Endothelial cell (in vitro differentiated cells): ENCODE data around the gene TAB2. TPM values are rescaled to one million over a fixed set of nuclear protein-coding genes. Genes with fewer than 3 reads are reported as not detected.
"Not testable (repeated sequence)": the region's sequence is repeated elsewhere in the genome, so short reads cannot be mapped to it uniquely, and the experiment has no call there.

Experiments
- DNase-seq: peaks from one replicate; pipeline ENCODE4 v3.0.0; 2021; ENCODE audit warnings: low spot score
- H3K27ac Mint-ChIP-seq: one replicate; pipeline ENCODE4 v1.8.0; 2021; ENCODE audit warnings: mixed read lengths, inconsistent platforms; ENCODE audit not compliant: unreplicated experiment
- H3K27me3 Mint-ChIP-seq: one replicate; pipeline ENCODE4 v1.8.0; 2021; ENCODE audit warnings: mild to moderate bottlenecking, moderate library complexity, mixed read lengths, inconsistent platforms; ENCODE audit not compliant: unreplicated experiment
- H3K36me3 Mint-ChIP-seq: one replicate; pipeline ENCODE4 v1.8.0; 2021; ENCODE audit warnings: mild to moderate bottlenecking, low read depth, mixed read lengths, inconsistent platforms; ENCODE audit not compliant: unreplicated experiment
- H3K4me1 Mint-ChIP-seq: one replicate; pipeline ENCODE4 v1.8.0; 2021; ENCODE audit warnings: mild to moderate bottlenecking, mixed read lengths, inconsistent platforms; ENCODE audit not compliant: unreplicated experiment
- H3K4me3 Mint-ChIP-seq: one replicate; pipeline ENCODE4 v1.8.0; 2021; ENCODE audit warnings: mild to moderate bottlenecking, mixed read lengths, inconsistent platforms; ENCODE audit not compliant: unreplicated experiment
- H3K9me3 Mint-ChIP-seq: one replicate; pipeline ENCODE4 v1.8.0; 2021; ENCODE audit warnings: mixed read lengths, inconsistent platforms; ENCODE audit not compliant: unreplicated experiment
- CTCF ChIP-seq: fragments of 200-600 bp; sonication (generic); IDR thresholded peaks from one replicate; pipeline ENCODE4 v1.5.0; 2021; ENCODE audit warnings: antibody characterized with exemption; ENCODE audit not compliant: unreplicated experiment
- total RNA-seq: library from RNA; stranded (reverse); fragmentation: NEBNext Ultra II Directional; extraction: Animal tissue kit (Norgen Biotek cat#: 25700); gene quantifications from one replicate; pipeline ENCODE4 v1.2.1, GENCODE V29; 2021; ENCODE audit not compliant: unreplicated experiment

The TAB2 gene
- total RNA-seq, 1 donor from 2014 or later: 105 TPM

GRCh38 chr6:149441740-149442139 is 124.2 kb downstream of the TAB2 start:
- no peak overlapping the region for H3K27ac Mint-ChIP-seq
- H3K9me3 Mint-ChIP-seq: no peaks in the 10 kb centered on the region
- peaks cover 5% of the 10 kb centered on the region for H3K27me3 Mint-ChIP-seq
- peaks cover 19% of the 10 kb centered on the region for H3K4me1 Mint-ChIP-seq
- TF ChIP-seq CTCF: no peak
- DNase-seq: no peak
- no peak overlapping the region for H3K4me3 Mint-ChIP-seq
- no peaks in the 10 kb centered on the region for H3K36me3 Mint-ChIP-seq

DNA sequence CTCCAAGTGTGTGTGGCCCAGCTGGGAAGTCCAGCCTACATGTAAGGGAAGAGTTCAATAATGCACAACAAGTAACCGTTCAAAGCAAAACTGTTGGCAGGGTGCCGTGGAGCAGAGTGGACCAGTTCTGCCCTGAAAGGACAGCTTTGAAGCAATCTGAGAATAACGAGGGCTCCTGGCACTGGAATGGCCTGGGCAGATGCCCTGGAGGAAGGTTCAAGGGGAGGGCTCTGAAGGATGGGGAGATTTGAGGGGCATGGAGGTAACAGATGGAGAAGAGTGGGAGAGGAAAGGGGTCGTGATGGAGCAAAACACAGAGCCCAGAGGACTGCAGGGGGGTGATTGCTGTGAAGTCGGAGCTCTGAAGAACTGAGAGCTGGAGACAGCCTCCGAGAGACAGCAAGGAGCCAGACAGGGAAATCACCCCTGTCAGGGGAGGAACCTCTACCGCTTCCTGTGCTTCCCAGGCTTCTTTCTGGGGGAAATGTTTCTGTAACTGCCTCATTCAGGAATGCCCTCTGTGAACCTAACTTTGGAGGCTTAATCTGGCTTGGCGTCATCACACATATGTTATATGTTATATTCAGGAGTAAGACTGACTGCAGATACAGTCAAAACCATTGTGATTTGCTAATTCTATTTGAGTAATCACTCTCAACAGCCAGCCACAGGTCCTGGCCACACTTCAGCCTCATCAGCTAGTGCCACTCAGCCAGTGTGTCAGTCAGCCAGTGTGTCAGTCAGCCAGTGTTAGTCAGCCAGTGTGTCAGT is 126.1 kb downstream of the TAB2 start:
- no peak for TF ChIP-seq CTCF
- Mint-ChIP-seq H3K27ac (no peak overlapping the region), H3K4me1 (peaks cover 19% of the 10 kb centered on the region), H3K36me3 (no peaks in the 10 kb centered on the region), H3K9me3 (no peaks in the 10 kb centered on the region), H3K27me3 (peaks cover 5% of the 10 kb centered on the region), H3K4me3 (no peak overlapping the region)
- DNase-seq: no peak

DNA sequence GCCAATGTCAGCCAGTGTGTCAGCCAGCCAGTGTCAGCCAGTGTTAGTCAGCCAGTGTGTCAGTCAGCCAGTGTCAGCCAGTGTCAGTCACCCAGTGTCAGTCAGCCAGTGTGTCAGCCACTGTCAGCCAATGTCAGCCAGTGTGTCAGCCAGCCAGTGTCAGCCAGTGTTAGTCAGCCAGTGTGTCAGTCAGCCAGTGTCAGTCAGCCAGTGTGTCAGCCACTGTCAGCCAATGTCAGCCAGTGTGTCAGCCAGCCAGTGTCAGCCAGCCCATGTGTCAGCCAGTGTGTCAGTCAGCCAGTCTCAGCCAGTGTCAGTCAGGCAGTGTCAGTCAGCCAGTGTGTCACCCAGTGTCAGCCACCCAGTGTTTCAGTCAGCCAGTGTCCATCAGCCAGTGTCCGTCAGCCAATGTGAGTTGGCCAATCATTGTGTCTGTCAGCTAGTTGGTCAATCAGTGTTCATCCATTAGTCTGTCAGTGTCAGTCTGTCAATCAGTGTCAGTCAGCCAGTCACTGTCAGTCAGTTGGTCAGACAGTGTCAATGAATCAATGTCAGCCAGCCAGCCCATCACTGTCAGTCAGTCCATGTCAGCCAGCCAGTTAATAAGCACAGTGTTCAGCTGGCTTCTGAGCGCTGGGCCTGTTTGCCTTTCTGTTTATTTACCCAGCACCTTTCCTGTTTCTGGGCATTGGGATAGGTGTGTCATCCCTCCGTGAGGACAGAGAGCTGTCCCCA is 127.0 kb downstream of the TAB2 start:
- not testable (repeated sequence) for DNase-seq, H3K27me3 Mint-ChIP-seq, H3K9me3 Mint-ChIP-seq, H3K36me3 Mint-ChIP-seq, H3K4me3 Mint-ChIP-seq
- H3K27ac Mint-ChIP-seq: peak overlapping the region; percentile 61
- H3K4me1 Mint-ChIP-seq: peaks cover 15% of the 10 kb centered on the region

GRCh38 chr6:149445095-149445466 is 127.6 kb downstream of the TAB2 start:
- Mint-ChIP-seq H3K4me1 (peaks cover 13% of the 10 kb centered on the region), H3K27me3 (peaks cover 8% of the 10 kb centered on the region), H3K4me3 (no peak overlapping the region), H3K36me3 (peaks cover 5% of the 10 kb centered on the region), H3K9me3 (no peaks in the 10 kb centered on the region), H3K27ac (no peak overlapping the region)
- no peak for TF ChIP-seq CTCF
- DNase-seq: no peak

DNA sequence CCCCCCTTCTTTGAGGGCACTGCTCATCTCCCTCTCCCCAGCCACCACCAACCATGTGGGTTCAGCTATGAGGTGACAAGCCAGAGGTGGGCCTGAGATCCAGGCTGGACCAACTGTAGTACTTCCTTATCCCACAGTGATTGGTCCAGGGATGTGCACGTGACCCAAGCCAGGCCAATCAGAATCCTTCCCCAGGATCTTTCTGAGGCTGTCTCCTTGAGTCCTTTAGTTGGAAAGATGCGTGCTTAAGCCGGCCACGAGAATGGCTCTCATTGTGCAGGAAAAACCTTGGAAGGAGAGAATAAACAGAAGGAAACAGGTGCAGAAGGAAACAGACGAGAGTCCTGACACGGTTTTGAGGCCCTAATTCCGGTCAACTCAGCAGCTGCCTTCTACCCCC is 128.1 kb downstream of the TAB2 start:
- H3K36me3 Mint-ChIP-seq: peaks cover 5% of the 10 kb centered on the region
- DNase-seq: no peak
- peaks cover 10% of the 10 kb centered on the region for H3K27me3 Mint-ChIP-seq
- TF ChIP-seq CTCF: no peak
- no peaks in the 10 kb centered on the region for H3K9me3 Mint-ChIP-seq
- no peak overlapping the region for H3K27ac Mint-ChIP-seq
- H3K4me1 Mint-ChIP-seq: peaks cover 13% of the 10 kb centered on the region
- no peak overlapping the region for H3K4me3 Mint-ChIP-seq
